ENCODE measurements around the gene PTPRN. TPM values are rescaled to one million over a fixed set of nuclear protein-coding genes. Genes with fewer than 3 reads are reported as not detected.

The PTPRN gene
- total and polyA plus RNA-seq, 2 of the 4 experiments (the other 2 are of a cell fraction): 5.2 to 22.0 TPM

DNA sequence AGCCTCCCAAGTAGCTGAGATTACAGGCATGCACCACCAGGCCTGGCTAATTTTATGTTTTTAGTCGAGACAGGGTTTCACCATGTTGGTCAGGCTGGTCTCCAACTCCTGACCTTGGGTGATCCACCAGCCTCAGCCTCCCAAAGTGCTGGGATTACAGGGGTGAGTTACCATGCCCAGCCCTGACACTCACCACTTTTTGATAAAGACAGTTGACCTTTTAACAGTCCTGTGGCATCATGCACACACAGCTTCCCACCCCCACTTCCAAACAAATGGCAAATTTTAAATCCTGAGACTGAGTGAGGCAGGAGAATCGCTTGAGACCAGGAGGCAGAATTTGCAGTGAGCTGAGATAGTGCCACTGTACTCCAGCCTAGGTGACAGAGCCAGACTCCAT is 36.2 kb downstream of the PTPRN start:
- Histone ChIP-seq H3K14ac (replicated peaks; ENCODE audit: low read depth, low read length) (no peak overlapping the region), H3K4me3 (ENCODE audit: insufficient read depth, low read depth, low read length) (no peak overlapping the region), H2BK15ac (ENCODE audit: low read depth, low read length) (no peak overlapping the region), H3K23ac (ENCODE audit: low read depth, low read length) (no peak overlapping the region; the same call in 1 of the 2 replicates), H2AK9ac (replicated peaks; ENCODE audit: low read depth, low read length, poor library complexity) (no peak overlapping the region), H3K36me3 (ENCODE audit: control insufficient read depth, insufficient read depth, low read length) (no peaks in the 10 kb centered on the region), H3K9me1 (ENCODE audit: insufficient read depth, low read length) (peaks cover 11% of the 10 kb centered on the region), H3K4me2 (ENCODE audit: low read depth, low read length) (no peak overlapping the region), H2AFZ (replicated peaks; ENCODE audit: low read length, poor library complexity) (no peak overlapping the region), H3K27me3 (ENCODE audit: control insufficient read depth, insufficient read depth, low read length) (peaks cover 7% of the 10 kb centered on the region; the same call in 1 of the 2 replicates), H3K79me1 (ENCODE audit: low read depth in 1 of 2, low read length in 2 of 2) (no peaks in the 10 kb centered on the region; a peak in 1 of 4 replicates), H2AK5ac (ENCODE audit: low read depth, low read length) (no peak overlapping the region; the same call in 1 of the 2 replicates), H3K4ac (ENCODE audit: low read depth, low read length) (peak overlapping the region; percentile 38), H3K9ac (ENCODE audit: low read depth, low read length) (no peak overlapping the region), H3K4me1 (ENCODE audit: control insufficient read depth, insufficient read depth, low read length) (peaks cover 14% of the 10 kb centered on the region), H3K56ac (ENCODE audit: extremely low read depth, insufficient read depth, low read length) (no peak overlapping the region), H4K91ac (ENCODE audit: insufficient read depth, low read depth, low read length) (no peak overlapping the region), H4K20me1 (ENCODE audit: insufficient read depth, low read length) (no peaks in the 10 kb centered on the region), H4K5ac (ENCODE audit: low read depth, low read length) (no peak overlapping the region), H3K18ac (ENCODE audit: low read depth, low read length) (no peak overlapping the region), H2BK120ac (ENCODE audit: low read depth, low read length) (no peak overlapping the region), H2BK20ac (ENCODE audit: low read depth, low read length) (no peak overlapping the region), H3K9me3 (ENCODE audit: control insufficient read depth, insufficient read depth, low read length) (no peaks in the 10 kb centered on the region), H2BK5ac (ENCODE audit: low read depth, low read length, poor library complexity, severe bottlenecking) (no peak overlapping the region), H4K8ac (ENCODE audit: low read depth in 2 of 2, low read length in 2 of 2) (no peak overlapping the region), H3K27ac (ENCODE audit: insufficient read depth, low read length) (no peak overlapping the region)
- POLR2A ChIA-PET (ENCODE audit: unreplicated experiment): no interaction called here
- dilution Hi-C loops (cut with HindIII; ENCODE audit: low sequenced_read_pairs, unreplicated experiment) (no loop called here), in situ Hi-C loops (cut with MboI; ENCODE audit: low sequenced_read_pairs) (no loop called here), intact Hi-C loops (cut with micrococcal nuclease) (no loop called here)
- TF ChIP-seq MAFK (IDR thresholded peaks at IDR 0.05; ENCODE audit: low read depth, low read length) (no peak), BHLHE40 (IDR thresholded peaks at IDR 0.05; ENCODE audit: low read depth, low read length) (no peak), CEBPB (IDR thresholded peaks at IDR 0.05; ENCODE audit: low read depth, low read length) (no peak), SMC3 (IDR thresholded peaks at IDR 0.05; ENCODE audit: low read depth, low read length) (no peak), RFX5 (IDR thresholded peaks at IDR 0.05; ENCODE audit: low read depth, low read length) (no peak), NFE2L2 (IDR thresholded peaks at IDR 0.05; ENCODE audit: low read depth, low read length) (no peak), RAD21 (IDR thresholded peaks at IDR 0.05; ENCODE audit: low read length) (no peak), MAZ (IDR thresholded peaks at IDR 0.05; ENCODE audit: borderline replicate concordance, low read depth, low read length) (no peak), FOS (IDR thresholded peaks at IDR 0.05; ENCODE audit: low read depth, low read length) (no peak), MXI1 (IDR thresholded peaks at IDR 0.05; ENCODE audit: borderline replicate concordance, low read depth, low read length) (no peak), CHD1 (IDR thresholded peaks at IDR 0.05; ENCODE audit: low read depth, low read length) (no peak), CTCF (conservative IDR thresholded peaks at IDR 0.05; ENCODE audit: low read depth, low read length) (no peak), RCOR1 (IDR thresholded peaks at IDR 0.05; ENCODE audit: insufficient replicate concordance, low read length) (no peak)
- TF ChIP-seq, protein P1, sequence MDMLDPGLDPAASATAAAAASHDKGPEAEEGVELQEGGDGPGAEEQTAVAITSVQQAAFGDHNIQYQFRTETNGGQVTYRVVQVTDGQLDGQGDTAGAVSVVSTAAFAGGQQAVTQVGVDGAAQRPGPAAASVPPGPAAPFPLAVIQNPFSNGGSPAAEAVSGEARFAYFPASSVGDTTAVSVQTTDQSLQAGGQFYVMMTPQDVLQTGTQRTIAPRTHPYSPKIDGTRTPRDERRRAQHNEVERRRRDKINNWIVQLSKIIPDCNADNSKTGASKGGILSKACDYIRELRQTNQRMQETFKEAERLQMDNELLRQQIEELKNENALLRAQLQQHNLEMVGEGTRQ (IDR thresholded peaks at IDR 0.05; ENCODE audit: low read depth, low read length): no peak
- DNase-seq (no peak), ATAC-seq (ENCODE audit: low read depth) (no peak)
- 38% methylated on average over 1 of the region's 2 CpGs; no CpG with 5 or more reads in 1 of the 2 experiments for WGBS, 2 experiments (ENCODE audit: extremely low coverage in 2 of 2, insufficient read length in 1 of 2)
- BruUV-seq (replicated peaks): no TSS peak
- CTCF ChIA-PET: no interaction called here
